Liver (tissue), 9 donors: ENCODE results near the gene KSR1. TPM values are rescaled to one million over a fixed set of nuclear protein-coding genes. Genes with fewer than 3 reads are reported as not detected.

ENCODE experiments used
- DNase-seq: peaks from one replicate; pipeline ENCODE4 v3.0.0-alpha.2; 2017; ENCODE audit warnings: low spot score
- H3K27ac ChIP-seq, 2 donors: one replicate each; pipeline ENCODE4 v1.7.0; 2013; ENCODE audit warnings: inconsistent platforms in 2 of 2, low read length in 2 of 2, control low read depth in 1 of 2, low read depth in 1 of 2, mild to moderate bottlenecking in 1 of 2
- H3K27me3 ChIP-seq, 4 donors: one replicate each; pipeline versions ENCODE4 v1.6.1 to v1.7.0; 2013; ENCODE audit warnings: low read length in 3 of 4, inconsistent platforms in 1 of 4, mild to moderate bottlenecking in 1 of 4, moderate library complexity in 1 of 4; ENCODE audit not compliant: control insufficient read depth in 4 of 4, insufficient read depth in 4 of 4
- H3K36me3 ChIP-seq, 4 donors: one replicate each; pipeline versions ENCODE4 v1.6.1 to v1.7.0; 2013; ENCODE audit warnings: low read length in 3 of 4, mild to moderate bottlenecking in 3 of 4, low read depth in 1 of 4, moderate library complexity in 1 of 4; ENCODE audit not compliant: control insufficient read depth in 4 of 4, insufficient read depth in 3 of 4
- H3K4me1 ChIP-seq, 4 donors: one replicate each; pipeline versions ENCODE4 v1.6.1 to v1.7.0; 2013; ENCODE audit warnings: low read length in 3 of 4, mild to moderate bottlenecking in 3 of 4, moderate library complexity in 1 of 4; ENCODE audit not compliant: control insufficient read depth in 4 of 4, insufficient read depth in 4 of 4
- H3K4me3 ChIP-seq, 3 donors: one replicate each; pipeline versions ENCODE4 v1.6.1 to v1.7.0; 2013; ENCODE audit warnings: low read length in 3 of 3, control low read depth in 1 of 3, low read depth in 1 of 3, mild to moderate bottlenecking in 1 of 3
- H3K9ac ChIP-seq, 2 donors: one replicate each; pipeline ENCODE4 v1.7.0; 2013; ENCODE audit warnings: low read length in 2 of 2, mild to moderate bottlenecking in 2 of 2, moderate library complexity in 2 of 2, control low read depth in 1 of 2, low read depth in 1 of 2
- H3K9me3 ChIP-seq, 4 donors: one replicate each; pipeline versions ENCODE4 v1.6.1 to v1.7.0; 2013; ENCODE audit warnings: low read length in 3 of 4; ENCODE audit not compliant: control insufficient read depth in 4 of 4
- CTCF ChIP-seq: fragments of 150-350 bp; IDR thresholded peaks from 2 replicates; pipeline ENCODE4 v1.5.1; 2017; ENCODE audit warnings: improper control_type of control experiment, low read depth, low read length; ENCODE audit not compliant: missing input control
- EGR1 ChIP-seq, 2 donors: IDR thresholded peaks; 2 replicates each; pipeline ENCODE4 v1.6.1; 2016 to 2018; ENCODE audit warnings: antibody characterized with exemption in 2 of 2, low read depth in 2 of 2
- FOXA1 ChIP-seq: IDR thresholded peaks from 2 replicates; pipeline ENCODE4 v1.6.1; 2016; ENCODE audit warnings: antibody characterized with exemption
- FOXA2 ChIP-seq: IDR thresholded peaks from 2 replicates; pipeline ENCODE4 v1.6.1; 2016; ENCODE audit warnings: antibody characterized with exemption
- GABPA ChIP-seq, 2 donors: IDR thresholded peaks in 1 of 2; conservative IDR thresholded peaks in 1 of 2; 2 replicates each; pipeline ENCODE4 v1.6.1; 2016; ENCODE audit warnings: antibody characterized with exemption in 2 of 2, mild to moderate bottlenecking in 1 of 2, moderate library complexity in 1 of 2
- HNF4A ChIP-seq, 2 donors: conservative IDR thresholded peaks; 2 replicates each; pipeline ENCODE4 v1.6.1; 2016; ENCODE audit warnings: antibody characterized with exemption in 2 of 2, mild to moderate bottlenecking in 2 of 2
- HNF4G ChIP-seq: IDR thresholded peaks from 2 replicates; pipeline ENCODE4 v1.6.1; 2016; ENCODE audit warnings: antibody characterized with exemption
- JUND ChIP-seq, 2 donors: IDR thresholded peaks; 2 replicates each; pipeline ENCODE4 v1.6.1; 2016; ENCODE audit warnings: antibody characterized with exemption in 2 of 2
- MAX ChIP-seq: IDR thresholded peaks from 2 replicates; pipeline ENCODE4 v1.6.1; 2016; ENCODE audit warnings: antibody characterized with exemption
- NR2F2 ChIP-seq: IDR thresholded peaks from 2 replicates; pipeline ENCODE4 v1.6.1; 2016; ENCODE audit warnings: antibody characterized with exemption
- RAD21 ChIP-seq, 2 donors: IDR thresholded peaks; 2 replicates each; pipeline ENCODE4 v1.6.1; 2016; ENCODE audit warnings: antibody characterized with exemption in 2 of 2, mild to moderate bottlenecking in 2 of 2
- REST ChIP-seq: IDR thresholded peaks from 2 replicates; pipeline ENCODE4 v1.6.1; 2016; ENCODE audit warnings: antibody characterized with exemption, mild to moderate bottlenecking
- RXRA ChIP-seq, 2 donors: IDR thresholded peaks; 2 replicates each; pipeline ENCODE4 v1.6.1; 2017 to 2018; ENCODE audit warnings: antibody characterized with exemption in 2 of 2, mild to moderate bottlenecking in 1 of 2
- SP1 ChIP-seq: IDR thresholded peaks from 2 replicates; pipeline ENCODE4 v1.6.1; 2018; ENCODE audit warnings: antibody characterized with exemption, mild to moderate bottlenecking
- TAF1 ChIP-seq: conservative IDR thresholded peaks from 2 replicates; pipeline ENCODE4 v1.6.1; 2016; ENCODE audit warnings: antibody characterized with exemption, mild to moderate bottlenecking
- YY1 ChIP-seq: IDR thresholded peaks from 2 replicates; pipeline ENCODE4 v1.6.1; 2016; ENCODE audit warnings: antibody characterized with exemption, mild to moderate bottlenecking
- ZBTB33 ChIP-seq: IDR thresholded peaks from 2 replicates; pipeline ENCODE4 v1.6.1; 2016; ENCODE audit warnings: antibody characterized with exemption
- WGBS: extraction: QIAGEN DNeasy Blood & Tissue Kit; methylation state at CpG from one replicate; pipeline ENCODE4 v1.1.7; 2013; 5-methylcytosine and 5-hydroxymethylcytosine counted together
- polyA plus RNA-seq, 2 donors: library from polyadenylated mRNA; stranded (reverse) in 1 of 2; unstranded in 1 of 2; fragments of 200-250 nt in 1 of 2; fragments of >200 nt in 1 of 2; fragmentation: Nextera tagmentation in 1 of 2; extraction: Ambion mirVana in 1 of 2; gene quantifications; one replicate each; pipeline versions ENCODE4 v1.2.1 to v1.2.3, GENCODE V29; 2013 to 2015
- total RNA-seq, 2 donors: library from RNA; depleted of rRNA; stranded (reverse); fragments of >200 nt; gene quantifications; one replicate each; pipeline ENCODE4 v1.2.3, GENCODE V29; 2014
- TF ChIP-seq, protein P1 (sequence below): IDR thresholded peaks from 2 replicates; pipeline ENCODE4 v1.6.1; 2016; ENCODE audit warnings: antibody characterized with exemption
- donor health status: healthy.
- donor health status: healthy.
- donor health status: healthy.
- donor health status: healthy.
- donor health status: healthy.

KSR1 gene
- total and polyA plus RNA-seq, 4 donors: 1.2 to 9.0 (median 4.1) TPM

- DNase-seq: no peak
- TF ChIP-seq FOXA2: no peak
- TF ChIP-seq, protein P1, sequence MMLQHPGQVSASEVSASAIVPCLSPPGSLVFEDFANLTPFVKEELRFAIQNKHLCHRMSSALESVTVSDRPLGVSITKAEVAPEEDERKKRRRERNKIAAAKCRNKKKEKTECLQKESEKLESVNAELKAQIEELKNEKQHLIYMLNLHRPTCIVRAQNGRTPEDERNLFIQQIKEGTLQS: no peak
- TF ChIP-seq JUND (IDR thresholded peaks at IDR 0.05): no peak
- no peak for TF ChIP-seq FOXA1
- no peak for TF ChIP-seq TAF1
- no peak for TF ChIP-seq CTCF
- TF ChIP-seq HNF4A (conservative IDR thresholded peaks at IDR 0.05): no peak
- no peak for TF ChIP-seq ZBTB33
- no peak for TF ChIP-seq RAD21 (IDR thresholded peaks at IDR 0.05)
- no peak for TF ChIP-seq GABPA (IDR thresholded peaks at IDR 0.05 in 1 of 2, conservative IDR thresholded peaks at IDR 0.05 in 1 of 2)
- no peak for TF ChIP-seq RXRA (IDR thresholded peaks at IDR 0.05)
- TF ChIP-seq HNF4G: no peak
- no peak for TF ChIP-seq REST
- TF ChIP-seq EGR1 (IDR thresholded peaks at IDR 0.05; ENCODE audit: low read depth in 2 of 2): no peak
- TF ChIP-seq MAX: no peak
- no peak for TF ChIP-seq NR2F2
- TF ChIP-seq SP1: no peak
- no peak for TF ChIP-seq YY1
- Histone ChIP-seq H3K36me3 (no peaks in the 10 kb centered on the region), H3K4me1 (no peaks in the 10 kb centered on the region), H3K9me3 (no peaks in the 10 kb centered on the region), H3K27me3 (no peaks in the 10 kb centered on the region), H3K27ac (no peak overlapping the region), H3K4me3 (no peak overlapping the region), H3K9ac (no peak overlapping the region)
- 81% methylated on average over 7 of the region's 7 CpGs for whole genome bisulfite sequencing
These were observed 25.8 kb upstream of the KSR1 start for GRCh38 chr17:27430383-27430840.
